ENCODE measurements around the gene HSPG2. TPM values are rescaled to one million over a fixed set of nuclear protein-coding genes. Genes with fewer than 3 reads are reported as not detected.

The HSPG2 gene
- polyA plus RNA-seq, 1 donor from 2014 or later: 0.79 TPM

DNA sequence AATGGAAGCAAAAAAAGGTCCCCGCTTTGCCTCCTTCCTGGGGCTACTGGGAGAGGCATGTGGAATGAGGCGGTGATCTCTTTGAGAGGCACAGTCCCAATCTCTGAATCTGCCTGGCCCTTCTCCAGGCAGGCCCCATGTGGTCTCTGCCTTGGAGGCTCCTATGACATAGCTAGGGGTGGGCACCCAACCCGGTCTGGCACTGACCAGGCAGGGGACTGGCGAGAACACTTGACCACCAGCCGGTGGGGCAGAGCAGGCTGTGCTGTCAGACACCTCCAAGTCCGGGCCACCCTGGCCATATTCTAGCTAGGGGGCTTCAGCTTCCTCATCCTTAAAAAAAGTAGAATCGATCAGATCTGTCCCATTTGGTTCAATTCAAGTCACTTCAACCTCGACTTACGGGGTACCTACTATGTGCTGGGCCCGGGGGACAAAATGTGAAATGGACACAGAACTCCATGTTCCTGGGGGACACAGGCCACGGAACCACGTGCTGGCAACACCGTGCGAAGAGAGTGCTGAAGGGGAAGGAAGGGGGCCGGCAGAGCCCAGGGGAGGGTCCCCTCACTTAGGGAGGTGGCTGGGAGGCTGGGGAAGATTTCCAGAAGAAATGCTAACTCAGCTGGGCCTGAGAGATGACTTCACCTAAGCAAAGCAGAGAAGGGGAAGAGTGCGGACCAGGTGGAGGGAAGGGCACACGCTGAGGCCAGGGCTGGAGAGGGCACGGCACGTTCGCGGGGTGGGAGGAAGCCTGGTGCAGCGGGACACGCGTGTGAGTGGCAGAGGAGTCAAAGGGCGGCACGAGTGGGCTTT, 33.3 kb downstream of the HSPG2 start:
- no peak overlapping the region for H3K4me3 ChIP-seq (ENCODE audit: low read length)
- H3K9me3 ChIP-seq (ENCODE audit: low read length): no peaks in the 10 kb centered on the region
- no peaks in the 10 kb centered on the region for H3K36me3 ChIP-seq (ENCODE audit: insufficient read depth, low read length)
- TF ChIP-seq, protein P1, sequence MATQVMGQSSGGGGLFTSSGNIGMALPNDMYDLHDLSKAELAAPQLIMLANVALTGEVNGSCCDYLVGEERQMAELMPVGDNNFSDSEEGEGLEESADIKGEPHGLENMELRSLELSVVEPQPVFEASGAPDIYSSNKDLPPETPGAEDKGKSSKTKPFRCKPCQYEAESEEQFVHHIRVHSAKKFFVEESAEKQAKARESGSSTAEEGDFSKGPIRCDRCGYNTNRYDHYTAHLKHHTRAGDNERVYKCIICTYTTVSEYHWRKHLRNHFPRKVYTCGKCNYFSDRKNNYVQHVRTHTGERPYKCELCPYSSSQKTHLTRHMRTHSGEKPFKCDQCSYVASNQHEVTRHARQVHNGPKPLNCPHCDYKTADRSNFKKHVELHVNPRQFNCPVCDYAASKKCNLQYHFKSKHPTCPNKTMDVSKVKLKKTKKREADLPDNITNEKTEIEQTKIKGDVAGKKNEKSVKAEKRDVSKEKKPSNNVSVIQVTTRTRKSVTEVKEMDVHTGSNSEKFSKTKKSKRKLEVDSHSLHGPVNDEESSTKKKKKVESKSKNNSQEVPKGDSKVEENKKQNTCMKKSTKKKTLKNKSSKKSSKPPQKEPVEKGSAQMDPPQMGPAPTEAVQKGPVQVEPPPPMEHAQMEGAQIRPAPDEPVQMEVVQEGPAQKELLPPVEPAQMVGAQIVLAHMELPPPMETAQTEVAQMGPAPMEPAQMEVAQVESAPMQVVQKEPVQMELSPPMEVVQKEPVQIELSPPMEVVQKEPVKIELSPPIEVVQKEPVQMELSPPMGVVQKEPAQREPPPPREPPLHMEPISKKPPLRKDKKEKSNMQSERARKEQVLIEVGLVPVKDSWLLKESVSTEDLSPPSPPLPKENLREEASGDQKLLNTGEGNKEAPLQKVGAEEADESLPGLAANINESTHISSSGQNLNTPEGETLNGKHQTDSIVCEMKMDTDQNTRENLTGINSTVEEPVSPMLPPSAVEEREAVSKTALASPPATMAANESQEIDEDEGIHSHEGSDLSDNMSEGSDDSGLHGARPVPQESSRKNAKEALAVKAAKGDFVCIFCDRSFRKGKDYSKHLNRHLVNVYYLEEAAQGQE (IDR thresholded peaks at IDR 0.05; ENCODE audit: borderline replicate concordance): no peak
- TF ChIP-seq EZH2 (IDR thresholded peaks at IDR 0.05; ENCODE audit: borderline replicate concordance, insufficient read depth, low read length, poor library complexity, severe bottlenecking) (no peak), MXI1 (conservative IDR thresholded peaks at IDR 0.05; ENCODE audit: poor library complexity, severe bottlenecking) (no peak), SMC3 (conservative IDR thresholded peaks at IDR 0.05; ENCODE audit: poor library complexity) (no peak), RAD21 (conservative IDR thresholded peaks at IDR 0.05) (no peak), TAF1 (IDR thresholded peaks at IDR 0.05; ENCODE audit: low read depth) (no peak), EP300 (conservative IDR thresholded peaks at IDR 0.05; ENCODE audit: poor library complexity, severe bottlenecking) (no peak), POLR2AphosphoS5 (IDR thresholded peaks at IDR 0.05) (no peak)
- TF ChIP-seq, protein P2, sequence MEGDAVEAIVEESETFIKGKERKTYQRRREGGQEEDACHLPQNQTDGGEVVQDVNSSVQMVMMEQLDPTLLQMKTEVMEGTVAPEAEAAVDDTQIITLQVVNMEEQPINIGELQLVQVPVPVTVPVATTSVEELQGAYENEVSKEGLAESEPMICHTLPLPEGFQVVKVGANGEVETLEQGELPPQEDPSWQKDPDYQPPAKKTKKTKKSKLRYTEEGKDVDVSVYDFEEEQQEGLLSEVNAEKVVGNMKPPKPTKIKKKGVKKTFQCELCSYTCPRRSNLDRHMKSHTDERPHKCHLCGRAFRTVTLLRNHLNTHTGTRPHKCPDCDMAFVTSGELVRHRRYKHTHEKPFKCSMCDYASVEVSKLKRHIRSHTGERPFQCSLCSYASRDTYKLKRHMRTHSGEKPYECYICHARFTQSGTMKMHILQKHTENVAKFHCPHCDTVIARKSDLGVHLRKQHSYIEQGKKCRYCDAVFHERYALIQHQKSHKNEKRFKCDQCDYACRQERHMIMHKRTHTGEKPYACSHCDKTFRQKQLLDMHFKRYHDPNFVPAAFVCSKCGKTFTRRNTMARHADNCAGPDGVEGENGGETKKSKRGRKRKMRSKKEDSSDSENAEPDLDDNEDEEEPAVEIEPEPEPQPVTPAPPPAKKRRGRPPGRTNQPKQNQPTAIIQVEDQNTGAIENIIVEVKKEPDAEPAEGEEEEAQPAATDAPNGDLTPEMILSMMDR (IDR thresholded peaks at IDR 0.05; ENCODE audit: poor library complexity, severe bottlenecking): no peak
- no peaks in the 10 kb centered on the region for H3K9me2 ChIP-seq (ENCODE audit: insufficient read depth, low read length)
- H3K27me3 ChIP-seq (ENCODE audit: insufficient read depth, low read depth, low read length): no peaks in the 10 kb centered on the region
- no peaks in the 10 kb centered on the region for H3F3A ChIP-seq (ENCODE audit: insufficient read depth, low read length, poor library complexity, severe bottlenecking)
- H4K20me1 ChIP-seq (ENCODE audit: insufficient read depth): no peaks in the 10 kb centered on the region
- no peak overlapping the region for H3K9ac ChIP-seq (ENCODE audit: low read length)
- H3K27ac ChIP-seq (ENCODE audit: low read length): no peak overlapping the region
- no peak overlapping the region for H2AFZ ChIP-seq (ENCODE audit: low read depth, low read length)
- no peaks in the 10 kb centered on the region for H3K79me2 ChIP-seq (replicated peaks; ENCODE audit: insufficient read depth, low read length)
- no peak overlapping the region for H3K4me2 ChIP-seq (ENCODE audit: low read length)

DNA sequence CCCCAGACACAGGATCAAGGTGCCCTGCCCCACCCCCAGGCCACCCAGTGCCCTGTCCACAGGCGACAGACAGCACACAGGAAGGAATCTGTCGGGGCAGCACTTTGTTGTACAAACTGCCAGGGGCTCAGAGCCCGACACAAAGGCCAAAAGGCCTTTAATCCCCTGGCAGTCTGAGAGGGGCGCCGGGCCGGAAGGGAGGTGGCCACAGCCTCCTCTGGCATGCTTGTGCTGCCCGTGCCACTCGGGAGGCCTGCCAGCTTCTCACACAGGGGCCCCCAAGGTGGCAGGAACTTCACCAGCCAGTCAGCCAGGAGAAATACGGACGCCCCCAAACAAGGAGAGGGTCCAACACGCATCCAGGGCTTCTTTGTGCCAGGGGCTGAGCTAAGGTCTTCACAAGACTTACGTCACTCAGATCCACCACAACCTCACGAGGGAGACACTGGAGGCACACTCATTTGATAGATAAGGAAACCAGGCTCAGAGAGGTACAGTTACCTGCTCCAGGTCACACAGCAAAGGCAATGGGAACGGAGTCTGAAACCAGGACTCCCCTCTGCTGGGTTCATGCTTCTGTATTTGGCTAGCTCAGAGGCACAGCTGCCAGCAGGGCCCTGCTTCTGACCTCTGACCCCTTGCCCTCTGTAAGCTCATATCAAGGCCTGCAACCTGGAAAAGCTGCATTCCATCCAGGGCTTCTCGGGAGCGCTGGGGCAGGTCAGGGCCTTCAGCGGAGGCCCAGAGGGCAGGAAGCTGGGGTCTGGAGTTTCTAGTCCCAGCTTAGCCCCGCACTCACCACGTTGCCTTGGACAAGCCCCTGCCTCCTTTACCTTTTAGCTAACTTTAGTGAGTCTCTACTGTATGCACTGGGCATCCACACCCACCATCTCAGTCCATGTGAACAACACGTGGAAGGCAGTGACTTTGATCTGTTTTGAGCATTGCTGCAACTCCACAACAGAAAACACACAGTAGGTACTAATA, 34.8 kb downstream of the HSPG2 start:
- H3K9ac ChIP-seq (ENCODE audit: low read length): no peak overlapping the region
- H3K9me2 ChIP-seq (ENCODE audit: insufficient read depth, low read length): no peaks in the 10 kb centered on the region
- H3K36me3 ChIP-seq (ENCODE audit: insufficient read depth, low read length): no peaks in the 10 kb centered on the region
- no peak overlapping the region for H2AFZ ChIP-seq (ENCODE audit: low read depth, low read length)
- H4K20me1 ChIP-seq (ENCODE audit: insufficient read depth): no peaks in the 10 kb centered on the region
- no peaks in the 10 kb centered on the region for H3K27me3 ChIP-seq (ENCODE audit: insufficient read depth, low read depth, low read length)
- no peak overlapping the region for H3K27ac ChIP-seq (ENCODE audit: low read length)
- H3F3A ChIP-seq (ENCODE audit: insufficient read depth, low read length, poor library complexity, severe bottlenecking): no peaks in the 10 kb centered on the region
- no peak overlapping the region for H3K4me2 ChIP-seq (ENCODE audit: low read length)
- H3K9me3 ChIP-seq (ENCODE audit: low read length): no peaks in the 10 kb centered on the region
- TF ChIP-seq RAD21 (conservative IDR thresholded peaks at IDR 0.05) (no peak), POLR2AphosphoS5 (IDR thresholded peaks at IDR 0.05) (no peak), EZH2 (IDR thresholded peaks at IDR 0.05; ENCODE audit: borderline replicate concordance, insufficient read depth, low read length, poor library complexity, severe bottlenecking) (no peak)
- H3K79me2 ChIP-seq (replicated peaks; ENCODE audit: insufficient read depth, low read length): no peaks in the 10 kb centered on the region
- no peak overlapping the region for H3K4me3 ChIP-seq (ENCODE audit: low read length)

All from neural cell (in vitro differentiated cells).